GM12878 (cell line): ENCODE results near the gene SLITRK1.

Experiments used
- CBFB ChIP-seq: IDR thresholded peaks from 2 replicates; pipeline ENCODE4 v1.6.1; 2016; ENCODE audit warnings: antibody characterized with exemption, low read depth
- CTCF ChIP-seq, 3 experiments: IDR thresholded peaks in 2 of 3; conservative IDR thresholded peaks in 1 of 3; 2 replicates each; pipeline ENCODE4 v1.5.1; 2011; ENCODE audit warnings: low read depth in 3 of 3, low read length in 3 of 3, mild to moderate bottlenecking in 3 of 3, control low read depth in 2 of 3, moderate library complexity in 2 of 3, inconsistent platforms in 1 of 3, mixed read lengths in 1 of 3; ENCODE audit not compliant: control insufficient read depth in 2 of 3, insufficient read depth in 1 of 3; ENCODE audit errors: extremely low read depth in 1 of 3
- EP300 ChIP-seq, 2 experiments: fragments of 150-350 bp in 1 of 2; IDR thresholded peaks; 2 replicates each; pipeline ENCODE4 v1.6.1; 2011 to 2012; ENCODE audit warnings: low read depth in 2 of 2, low read length in 2 of 2, borderline replicate concordance in 1 of 2, improper control_type of control experiment in 1 of 2, inconsistent platforms in 1 of 2; ENCODE audit not compliant: control insufficient read depth in 1 of 2
- JUND ChIP-seq: IDR thresholded peaks from 2 replicates; pipeline ENCODE4 v1.6.1; 2012; ENCODE audit warnings: low read depth, mild to moderate bottlenecking, low read length, improper control_type of control experiment, moderate library complexity
- NFYB ChIP-seq: IDR thresholded peaks from 2 replicates; pipeline ENCODE4 v1.6.1; 2011; ENCODE audit warnings: low read depth, mild to moderate bottlenecking, low read length, improper control_type of control experiment, moderate library complexity; ENCODE audit not compliant: insufficient read depth
- RAD51 ChIP-seq: fragments of 450-650 bp; IDR thresholded peaks from 2 replicates; pipeline ENCODE4 v1.6.1; 2016; ENCODE audit warnings: moderate library complexity, mild to moderate bottlenecking, inconsistent platforms
- SP1 ChIP-seq: IDR thresholded peaks from one replicate; pipeline ENCODE4 v1.6.1; 2011; ENCODE audit warnings: low read depth, low read length
- SREBF1 ChIP-seq: IDR thresholded peaks from 2 replicates; pipeline ENCODE4 v1.6.1; 2012; ENCODE audit warnings: mild to moderate bottlenecking, low read length
- SUZ12 ChIP-seq: fragments of 200-600 bp; sonication (generic); IDR thresholded peaks from one replicate; pipeline ENCODE4 v1.6.1; 2018; ENCODE audit warnings: antibody characterized with exemption, mild to moderate bottlenecking; ENCODE audit not compliant: unreplicated experiment

- TF ChIP-seq CBFB (no peak), JUND (no peak), RAD51 (no peak), EP300 (IDR thresholded peaks at IDR 0.05; ENCODE audit: borderline replicate concordance in 1 of 2, control insufficient read depth in 1 of 2, low read depth in 2 of 2, low read length in 2 of 2) (no peak), CTCF (IDR thresholded peaks at IDR 0.05 in 2 of 3, conservative IDR thresholded peaks at IDR 0.05 in 1 of 3; ENCODE audit: control insufficient read depth in 2 of 3, extremely low read depth in 1 of 3, insufficient read depth in 1 of 3, low read depth in 3 of 3, low read length in 3 of 3) (no peak), SREBF1 (no peak), SUZ12 (no peak), NFYB (no peak), SP1 (no peak)
These were observed 1.8 kb downstream of the SLITRK1 start for GRCh38 chr13:83880275-83881139.
